GM21423 (cell line): ENCODE data around the gene UGT1A6.
"Not testable (repeated sequence)": the region's sequence is repeated elsewhere in the genome, so short reads cannot be mapped to it uniquely, and the experiment has no call there.

ENCODE experiments used
- ATAC-seq: cut with Tn5 transposase; IDR thresholded peaks from one replicate; pipeline ENCODE4 v1.9.1; 2021; ENCODE audit warnings: mild to moderate bottlenecking, moderate library complexity; ENCODE audit not compliant: unreplicated experiment

The UGT1A6 gene

DNA sequence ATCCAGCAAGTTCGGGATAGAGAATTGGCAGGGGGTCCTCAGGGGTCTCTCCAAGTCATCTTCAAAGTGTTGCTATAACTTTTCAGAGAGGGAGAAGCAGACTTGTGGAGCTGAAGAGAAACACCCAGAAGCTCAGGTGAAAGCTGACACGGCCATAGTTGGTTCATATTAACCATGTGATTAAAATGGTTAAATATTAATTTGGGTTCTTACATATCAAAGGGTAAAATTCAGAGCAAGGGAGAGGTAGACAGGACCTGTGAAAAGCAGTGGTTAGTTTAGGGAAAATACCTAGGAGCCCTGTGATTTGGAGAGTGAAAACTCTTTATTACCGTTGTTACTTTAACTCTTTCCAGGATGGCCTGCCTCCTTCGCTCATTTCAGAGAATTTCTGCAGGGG is at the start of gene UGT1A6:
UGT1A6 (plus strand) TSS at position 243 of the 400 bp plus-strand sequence; CDS start at position 358, 115 bp downstream.
- ATAC-seq = no peak

DNA sequence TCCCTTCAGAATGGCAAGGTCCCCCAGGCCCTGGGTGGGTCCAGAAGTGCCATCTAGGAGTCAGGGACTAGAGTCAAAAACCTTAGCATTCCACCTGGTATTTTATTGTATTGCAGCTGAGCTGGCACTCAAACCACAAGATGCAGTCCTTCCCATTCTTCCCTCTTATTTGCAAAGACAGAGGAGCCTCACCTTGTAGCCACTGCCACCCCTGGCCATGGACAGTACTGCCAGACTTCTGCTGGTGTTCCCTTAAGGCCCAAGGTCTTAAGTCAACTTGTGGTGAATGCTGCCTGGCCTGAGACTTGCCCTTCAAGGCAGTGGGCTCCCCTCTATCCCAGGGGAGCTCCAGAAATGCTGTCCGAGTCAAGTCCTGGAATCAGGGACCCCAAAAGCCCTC is 49.6 kb upstream of the UGT1A6 start:
- ATAC-seq = no peak

DNA sequence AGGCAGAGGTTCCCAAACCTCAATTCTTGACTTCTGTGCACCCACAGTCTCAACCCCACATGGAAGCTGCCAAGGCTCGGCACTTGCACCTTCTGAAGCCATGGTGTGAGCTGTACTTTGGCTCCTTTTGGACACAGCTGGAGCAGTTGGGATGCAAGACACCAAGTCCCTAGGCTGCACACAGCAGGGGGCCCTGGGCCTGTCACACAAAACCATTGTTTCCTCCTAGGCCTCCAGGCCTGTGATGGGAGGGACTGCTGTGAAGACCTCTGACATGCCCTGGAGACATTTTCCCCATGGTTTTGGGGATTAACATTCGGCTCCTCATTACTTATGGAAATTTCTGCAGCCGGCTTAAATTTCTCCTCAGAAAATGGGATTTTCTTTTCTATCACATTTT is 46.7 kb upstream of the UGT1A6 start:
- ATAC-seq = not testable (repeated sequence)

DNA sequence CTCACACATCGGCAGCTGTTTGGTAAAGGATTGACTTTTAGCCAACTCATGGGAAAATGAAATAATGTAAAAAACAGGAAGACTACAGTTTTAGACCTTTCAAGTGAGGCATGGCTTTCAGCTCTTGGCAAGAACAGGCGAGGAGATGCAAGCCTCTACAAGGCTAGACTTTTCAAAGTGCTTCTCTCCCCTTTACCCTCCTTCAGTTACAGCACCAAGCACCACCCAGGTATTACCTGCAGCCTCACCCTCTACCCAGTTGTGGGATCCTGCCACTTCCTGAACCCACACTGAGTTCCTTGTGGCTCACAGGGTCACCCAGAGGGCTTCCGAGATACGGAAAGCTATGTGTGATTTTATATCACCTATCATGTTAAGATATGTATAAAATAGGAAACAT is 41.7 kb upstream of the UGT1A6 start:
- ATAC-seq = no peak

DNA sequence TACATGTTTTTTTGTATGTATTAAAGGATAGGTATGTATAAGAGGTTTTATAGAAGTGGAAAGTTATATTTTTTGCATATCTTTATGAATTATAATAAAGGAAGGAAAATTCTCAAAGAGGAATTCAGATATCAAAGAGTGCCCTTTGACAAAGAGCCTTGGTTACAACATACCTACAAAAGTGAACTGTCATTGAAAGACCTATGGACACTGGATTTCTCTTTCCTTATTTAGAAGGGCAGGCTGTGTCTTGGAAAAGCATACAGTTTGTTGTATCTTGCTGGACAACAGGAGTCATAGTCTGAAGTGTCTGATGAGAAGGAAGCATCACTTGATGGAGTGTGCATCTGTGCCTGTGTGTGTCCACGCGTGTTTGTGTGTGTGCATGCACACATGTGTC is 41.3 kb upstream of the UGT1A6 start:
- ATAC-seq = no peak

DNA sequence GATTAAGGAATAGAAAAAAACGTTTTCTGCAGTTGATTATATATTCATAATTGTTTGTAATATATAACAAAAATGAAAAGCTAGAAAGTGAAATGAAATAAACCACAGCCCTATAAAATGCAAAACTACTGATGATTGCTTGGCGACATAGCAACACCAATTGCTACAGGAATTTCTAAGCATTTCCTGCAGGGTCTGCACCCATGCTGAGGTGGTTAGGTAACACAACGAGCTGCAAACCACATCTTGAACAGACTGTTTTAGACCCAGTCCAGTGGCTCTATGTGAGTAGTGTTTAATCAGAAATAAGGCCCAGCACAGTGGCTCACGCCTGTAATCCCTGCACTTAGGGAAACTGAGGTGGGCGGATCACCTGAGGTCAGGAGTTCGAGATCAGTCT is 38.2 kb upstream of the UGT1A6 start:
- no peak for ATAC-seq

DNA sequence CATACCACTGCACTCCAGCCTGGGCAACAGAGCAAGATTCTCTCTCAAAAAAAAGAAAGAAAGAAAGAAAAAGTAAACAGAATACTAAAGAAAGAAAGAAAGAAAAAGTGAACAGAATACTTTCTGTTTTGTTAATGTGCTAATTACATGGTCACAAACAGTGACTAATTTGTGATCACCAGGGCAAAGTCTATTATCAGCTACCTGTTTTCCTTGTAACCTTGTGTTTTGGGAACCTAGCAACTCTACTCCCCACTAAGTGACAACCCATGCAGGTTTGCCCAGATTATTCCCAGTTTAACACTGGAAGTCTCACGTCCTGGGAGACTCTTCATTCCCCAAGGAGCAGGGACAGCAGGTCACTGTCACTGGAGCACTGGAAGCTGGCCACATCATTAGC is 37.6 kb upstream of the UGT1A6 start:
- ATAC-seq = no peak

DNA sequence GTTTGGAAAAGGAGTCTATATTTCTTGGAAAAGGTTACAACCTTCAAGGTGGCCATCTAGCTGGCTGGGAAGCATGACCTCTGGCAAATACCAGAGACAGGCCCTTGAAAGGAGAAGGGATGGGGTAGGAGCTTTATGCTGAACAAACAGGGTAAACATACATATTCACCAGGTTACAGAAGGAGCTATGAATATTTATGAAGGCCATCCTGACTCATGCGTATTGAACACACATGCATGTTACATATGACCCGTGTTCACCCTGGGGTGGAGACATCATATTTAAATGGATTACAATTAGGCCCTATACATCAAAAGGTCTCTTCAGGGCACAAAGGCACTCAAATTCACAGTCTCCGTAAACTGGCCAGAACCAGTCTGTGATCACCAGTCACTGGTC is 36.7 kb upstream of the UGT1A6 start:
- ATAC-seq = not testable (repeated sequence)

DNA sequence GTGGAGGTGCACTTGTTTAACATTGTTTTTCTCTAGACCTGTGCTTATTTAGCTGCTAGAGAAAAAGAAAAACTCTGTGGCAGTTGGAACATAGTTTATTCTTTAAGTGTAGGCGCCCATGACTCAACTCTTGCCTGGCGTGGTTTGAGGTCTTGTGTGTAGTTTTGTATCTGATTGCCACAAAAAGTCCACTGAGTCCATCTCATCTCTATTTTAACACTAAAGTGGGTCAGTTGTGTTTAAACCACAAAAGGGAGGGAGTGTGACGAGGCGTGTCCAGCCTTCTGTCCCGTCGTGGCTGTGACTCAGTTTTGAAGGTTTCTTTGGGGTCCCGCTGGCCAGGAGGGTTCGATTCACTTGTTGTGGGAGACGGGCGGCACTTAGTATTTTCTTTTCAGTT is 36.2 kb upstream of the UGT1A6 start:
- no peak for ATAC-seq

DNA sequence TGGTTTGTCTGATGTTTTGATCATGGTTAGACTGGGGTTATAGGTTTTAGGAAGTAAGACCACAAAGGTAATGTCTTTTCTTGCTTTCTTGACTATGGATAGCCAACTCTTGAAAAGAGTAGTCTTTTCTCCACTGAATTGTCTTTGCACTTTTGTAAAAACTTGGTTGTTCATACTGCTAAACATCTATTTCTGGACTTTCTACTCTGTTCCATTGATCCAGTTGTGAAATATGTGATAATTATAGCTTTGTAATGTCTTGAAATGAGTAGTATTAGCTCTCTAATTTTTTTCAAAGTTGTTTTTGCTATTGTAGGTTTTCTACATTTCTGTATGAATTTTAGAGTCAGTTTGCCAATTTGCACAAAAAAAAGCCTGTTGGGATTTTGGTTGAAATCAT is 34.1 kb upstream of the UGT1A6 start:
- no peak for ATAC-seq

DNA sequence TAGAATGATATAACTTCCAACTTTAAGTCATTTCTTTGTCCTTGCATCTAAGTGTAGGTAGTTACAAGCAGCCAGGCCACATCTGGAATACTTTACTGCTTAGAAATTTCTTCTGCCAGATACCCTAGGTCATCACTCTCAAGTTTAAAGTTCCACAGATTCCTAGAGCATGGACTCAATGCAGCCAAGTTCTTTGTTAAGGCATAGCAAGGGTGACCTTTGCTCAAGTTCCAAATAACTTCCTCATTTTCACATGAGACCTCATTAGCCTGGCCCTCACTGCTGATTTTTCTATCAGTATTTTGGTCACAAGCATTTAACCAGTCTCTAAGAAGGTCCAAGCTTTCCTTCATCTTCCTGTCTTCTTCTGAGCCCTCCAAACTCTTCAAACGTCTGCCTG is 28.8 kb upstream of the UGT1A6 start:
- no peak for ATAC-seq

DNA sequence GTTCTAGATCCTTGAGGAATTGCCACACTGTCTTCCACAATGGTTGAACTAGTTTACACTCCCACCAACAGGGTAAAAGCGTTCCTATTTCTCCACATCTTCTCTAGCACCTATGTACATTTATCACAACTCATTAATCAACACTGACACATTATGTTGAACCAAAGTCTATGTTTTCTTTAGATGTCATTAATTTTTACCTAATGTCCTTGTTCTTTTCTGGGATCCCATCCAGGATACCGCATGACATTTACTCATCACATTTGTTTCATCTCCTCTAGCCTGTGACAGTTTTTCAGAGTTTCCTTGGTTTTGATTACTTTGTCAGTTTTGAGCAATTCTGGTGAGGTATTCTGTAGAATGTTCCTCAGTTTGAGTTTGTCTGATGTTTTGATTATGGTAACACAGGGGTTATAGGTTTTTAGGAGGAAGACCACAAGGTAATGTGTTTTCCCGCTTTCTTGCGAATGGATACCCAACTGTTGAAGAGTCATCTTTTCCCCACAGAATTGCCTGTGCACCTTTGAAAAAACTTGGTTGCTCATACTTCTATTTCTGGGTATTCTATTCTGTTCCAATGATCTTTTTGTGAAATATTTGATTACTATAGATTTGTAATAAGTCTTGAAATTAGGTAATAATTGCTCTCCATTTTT is 24.0 kb upstream of the UGT1A6 start:
- ATAC-seq = no peak

DNA sequence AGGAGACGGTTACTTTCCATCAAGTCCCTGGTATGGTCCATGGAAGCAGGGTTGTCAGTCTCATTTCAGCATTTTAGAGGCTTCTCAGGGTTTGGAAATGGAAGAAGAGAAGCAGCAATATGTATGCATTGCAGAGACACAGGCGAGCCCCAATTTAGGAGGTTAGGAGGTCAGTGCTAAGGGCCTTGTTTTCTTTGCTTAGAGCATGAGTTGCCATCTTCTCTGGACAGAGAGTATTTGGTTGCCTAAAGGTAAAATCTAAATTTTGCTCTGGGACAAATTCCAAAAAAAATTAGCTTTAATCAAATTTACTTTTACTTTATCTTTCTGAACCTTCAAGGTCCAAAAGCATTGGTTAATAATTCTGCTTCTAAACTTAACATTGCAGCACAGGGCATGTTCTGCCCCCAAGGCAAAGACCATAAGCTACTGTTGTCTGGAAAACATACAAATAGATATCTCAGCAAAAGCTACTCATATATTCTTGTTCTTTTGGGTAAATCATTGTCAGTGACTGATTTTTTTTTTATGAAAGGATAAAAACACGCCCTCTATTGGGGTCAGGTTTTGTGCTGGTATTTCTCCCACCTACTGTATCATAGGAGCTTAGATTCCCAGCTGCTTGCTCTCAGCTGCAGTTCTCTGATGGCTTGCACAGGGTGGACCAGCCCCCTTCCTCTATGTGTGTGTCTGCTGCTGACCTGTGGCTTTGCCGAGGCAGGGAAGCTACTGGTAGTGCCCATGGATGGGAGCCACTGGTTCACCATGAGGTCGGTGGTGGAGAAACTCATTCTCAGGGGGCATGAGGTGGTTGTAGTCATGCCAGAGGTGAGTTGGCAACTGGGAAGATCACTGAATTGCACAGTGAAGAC is 21.2 kb upstream of the UGT1A6 start, which contains the start of gene UGT1A9:
UGT1A9 (plus strand) TSS at position 609 of the 872 bp plus-strand sequence; CDS start at position 646, 37 bp downstream.
- no peak for ATAC-seq

DNA sequence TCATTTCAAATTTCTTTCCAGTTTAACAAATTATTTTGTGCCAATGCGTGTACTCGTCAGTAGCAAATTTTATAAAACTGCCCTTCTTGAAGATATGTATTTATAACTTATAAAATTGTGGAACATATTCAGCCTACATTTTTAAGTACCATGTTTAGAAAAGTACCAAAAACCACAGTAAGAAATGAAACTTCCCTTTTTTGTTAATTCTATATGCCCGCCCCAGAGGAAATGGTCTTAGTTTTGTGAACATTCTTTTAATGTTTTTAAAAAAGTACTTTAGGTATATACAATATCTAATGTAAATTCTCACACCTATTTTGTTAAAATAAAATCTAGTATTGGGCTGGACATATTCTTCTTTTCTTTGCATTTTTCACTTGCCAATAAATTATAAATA is 19.8 kb upstream of the UGT1A6 start:
- ATAC-seq = no peak

DNA sequence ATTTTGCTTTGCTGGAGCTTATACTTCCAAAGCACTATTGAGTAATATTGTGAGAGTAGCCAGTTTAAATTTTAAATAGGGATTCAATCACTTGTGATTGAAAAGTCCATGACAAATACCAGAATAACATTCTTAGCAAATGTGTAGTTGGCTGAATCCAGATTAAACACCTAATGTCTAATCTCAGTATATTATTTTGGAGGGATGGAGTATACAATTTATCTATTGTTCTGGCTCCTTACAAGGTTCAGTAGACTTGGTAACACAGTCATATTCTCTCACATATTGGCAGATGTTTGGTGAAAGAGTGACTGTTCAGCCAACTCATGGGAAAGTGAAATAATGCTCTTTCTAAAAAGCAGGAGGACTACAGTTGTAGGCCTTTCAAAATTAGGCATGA is 18.8 kb upstream of the UGT1A6 start:
- ATAC-seq = no peak

DNA sequence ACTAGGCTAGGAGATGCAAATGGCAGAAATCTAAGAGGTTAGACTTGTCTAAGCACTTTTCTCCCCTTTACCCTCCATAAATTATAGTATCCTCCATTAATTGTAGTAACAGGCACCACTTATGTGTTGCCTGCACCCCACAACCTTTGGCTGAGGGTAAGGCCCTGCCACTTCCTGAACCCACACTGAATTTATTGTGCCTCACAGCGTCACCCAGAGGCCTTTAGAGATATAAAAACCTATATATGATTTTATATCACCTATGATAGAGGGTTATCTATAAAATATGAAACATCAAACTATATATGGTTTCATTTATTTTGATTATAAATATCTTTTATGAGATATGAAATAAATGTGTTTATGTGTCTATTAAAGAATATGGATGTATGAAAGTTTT is 18.4 kb upstream of the UGT1A6 start:
- ATAC-seq = no peak

DNA sequence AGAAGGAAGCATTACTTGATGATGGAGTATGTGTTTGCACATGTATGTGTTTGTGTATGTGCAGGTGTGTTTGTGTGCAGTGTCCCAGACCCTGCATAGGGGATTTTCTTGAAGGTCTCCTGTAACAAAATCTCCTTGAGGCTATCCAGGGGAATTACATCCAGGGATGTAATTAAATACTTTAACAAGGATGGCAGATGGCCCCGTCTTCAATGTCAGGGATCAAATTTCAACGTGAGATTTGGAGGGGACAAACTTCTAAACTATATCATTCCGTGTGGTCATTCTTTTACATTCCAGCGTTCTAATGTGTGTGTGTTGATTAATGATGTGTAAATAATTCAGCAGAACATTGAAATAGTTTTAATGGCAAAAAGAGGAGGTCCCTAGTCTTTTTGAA is 17.7 kb upstream of the UGT1A6 start:
- ATAC-seq = no peak

DNA sequence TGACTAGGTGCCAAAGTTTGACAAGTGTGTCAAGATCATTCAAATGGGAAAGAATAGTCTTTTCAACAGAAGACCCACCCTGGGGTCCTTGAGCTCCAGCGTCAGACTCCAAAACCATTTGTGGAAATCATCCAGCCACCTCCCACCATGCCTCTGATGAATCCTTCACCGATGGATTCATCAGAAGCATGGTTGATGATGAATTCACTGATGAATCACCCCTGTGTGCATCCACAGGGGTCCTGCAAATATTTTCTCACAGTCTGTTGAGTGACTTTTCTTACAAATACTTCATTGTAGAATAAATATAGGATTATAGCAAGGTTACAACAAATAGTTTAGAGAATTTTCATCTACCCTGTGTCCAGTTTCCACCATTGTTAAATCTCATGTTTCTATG is 16.6 kb upstream of the UGT1A6 start:
- no peak for ATAC-seq

DNA sequence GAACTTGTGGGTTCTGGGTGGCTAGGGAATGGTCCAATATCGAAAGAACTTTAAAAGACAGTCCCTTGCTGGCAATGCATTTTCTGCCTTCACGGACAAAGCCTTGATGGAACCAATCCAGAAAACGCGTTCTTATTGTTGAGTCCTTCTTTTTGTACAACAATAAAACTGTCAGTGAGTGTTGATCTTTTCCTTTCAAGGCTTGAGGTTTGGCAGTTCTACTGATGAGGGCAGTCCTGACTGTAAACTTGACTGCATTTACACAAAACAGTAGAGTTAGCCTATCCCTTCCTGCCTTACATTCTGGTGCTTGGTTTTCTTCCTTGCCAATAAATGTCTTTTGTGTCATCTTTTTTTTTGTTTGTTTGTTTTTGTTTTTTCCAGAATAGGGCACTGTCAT is 13.5 kb upstream of the UGT1A6 start:
- ATAC-seq = no peak

DNA sequence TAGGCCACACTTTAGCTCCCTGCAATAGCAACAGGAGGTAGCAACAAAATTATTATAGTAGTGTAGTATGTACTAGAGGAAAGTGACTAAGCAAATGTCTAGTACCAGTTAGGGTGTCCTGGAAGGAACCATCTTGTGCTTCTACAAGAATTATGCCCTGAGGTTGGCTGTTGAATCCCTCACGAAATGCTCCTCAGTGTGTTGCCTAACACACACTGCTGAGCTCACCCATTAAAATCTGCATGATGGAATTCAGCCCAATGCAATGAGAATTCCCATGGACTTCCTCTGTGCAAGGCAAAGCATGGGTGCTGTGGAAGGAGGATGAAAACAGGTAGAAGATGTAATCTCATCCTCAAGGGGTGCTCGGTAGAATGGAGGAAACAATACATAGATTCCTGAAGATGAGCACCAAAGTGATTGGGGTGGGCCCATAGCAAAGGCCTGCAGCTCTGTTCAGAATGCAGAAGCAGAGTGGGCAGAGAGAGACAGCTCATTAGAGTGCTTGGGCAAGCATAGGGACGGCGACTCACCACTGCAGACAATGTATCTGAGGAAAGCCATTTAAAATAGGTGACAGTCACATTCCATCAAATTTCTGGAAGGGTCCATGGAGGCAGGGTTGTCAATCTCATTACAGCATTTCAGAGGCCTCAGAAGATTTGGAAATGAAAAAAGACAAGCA is 12.2 kb upstream of the UGT1A6 start:
- no peak for ATAC-seq

DNA sequence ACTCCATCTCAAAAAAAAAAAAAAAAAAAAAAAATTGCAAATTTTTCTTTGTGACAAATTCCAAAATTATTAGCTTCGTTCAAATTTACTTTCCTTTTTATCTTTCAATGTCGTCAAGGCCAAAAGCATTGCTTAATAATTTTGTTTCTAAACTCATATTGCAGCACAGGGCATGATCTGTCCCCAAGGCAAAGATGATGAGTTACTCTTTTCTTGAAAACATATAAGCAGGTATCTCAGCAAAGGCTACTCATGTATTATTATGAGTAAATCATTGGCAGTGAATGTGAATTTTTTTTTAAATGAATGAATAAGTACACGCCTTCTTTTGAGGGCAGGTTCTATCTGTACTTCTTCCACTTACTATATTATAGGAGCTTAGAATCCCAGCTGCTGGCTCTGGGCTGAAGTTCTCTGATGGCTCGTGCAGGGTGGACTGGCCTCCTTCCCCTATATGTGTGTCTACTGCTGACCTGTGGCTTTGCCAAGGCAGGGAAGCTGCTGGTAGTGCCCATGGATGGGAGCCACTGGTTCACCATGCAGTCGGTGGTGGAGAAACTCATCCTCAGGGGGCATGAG is 11.1 kb upstream of the UGT1A6 start, which contains the start of gene UGT1A7:
UGT1A7 (plus strand) TSS at position 381 of the 579 bp plus-strand sequence; CDS start at position 418, 37 bp downstream.
- ATAC-seq = no peak
